B cell (primary cell): ENCODE measurements around the gene PTPN13.

Source experiments
- CTCF ChIP-seq: fragments of 200-600 bp; IDR thresholded peaks from one replicate; pipeline ENCODE4 v1.8.0; 2022; ENCODE audit warnings: antibody characterized with exemption, mild to moderate bottlenecking
- EZH2 ChIP-seq: IDR thresholded peaks from 2 replicates; pipeline ENCODE4 v1.6.1; 2012; ENCODE audit warnings: borderline replicate concordance, low read depth, mild to moderate bottlenecking, moderate library complexity, low read length; ENCODE audit not compliant: insufficient read depth, poor library complexity, severe bottlenecking

GRCh38 chr4:86587381-86588140, 6.6 kb upstream of the PTPN13 start:
- no peak for TF ChIP-seq CTCF
- no peak for TF ChIP-seq EZH2
